Measurements from ENCODE around the gene TMEM132E.

DNA sequence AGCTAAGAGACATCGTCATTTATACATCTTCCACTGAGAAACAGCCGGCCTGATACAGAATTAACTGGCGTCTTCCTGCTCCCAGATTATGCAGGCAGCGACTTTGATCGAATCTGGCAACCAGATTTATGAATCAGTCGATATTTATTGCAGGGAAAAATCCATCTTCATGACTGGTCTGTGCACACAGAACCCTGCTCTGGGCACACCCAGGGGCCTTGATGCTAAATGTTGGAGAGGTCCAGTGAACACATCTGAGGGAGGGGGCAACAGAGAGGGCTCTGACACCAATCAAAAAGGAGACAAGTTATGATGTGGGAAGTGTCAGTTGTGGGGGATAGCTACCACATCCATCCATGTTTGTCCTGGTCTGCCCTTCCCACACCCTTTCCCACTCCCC, 102.9 kb downstream of the TMEM132E start:
- TF ChIP-seq, protein P1, sequence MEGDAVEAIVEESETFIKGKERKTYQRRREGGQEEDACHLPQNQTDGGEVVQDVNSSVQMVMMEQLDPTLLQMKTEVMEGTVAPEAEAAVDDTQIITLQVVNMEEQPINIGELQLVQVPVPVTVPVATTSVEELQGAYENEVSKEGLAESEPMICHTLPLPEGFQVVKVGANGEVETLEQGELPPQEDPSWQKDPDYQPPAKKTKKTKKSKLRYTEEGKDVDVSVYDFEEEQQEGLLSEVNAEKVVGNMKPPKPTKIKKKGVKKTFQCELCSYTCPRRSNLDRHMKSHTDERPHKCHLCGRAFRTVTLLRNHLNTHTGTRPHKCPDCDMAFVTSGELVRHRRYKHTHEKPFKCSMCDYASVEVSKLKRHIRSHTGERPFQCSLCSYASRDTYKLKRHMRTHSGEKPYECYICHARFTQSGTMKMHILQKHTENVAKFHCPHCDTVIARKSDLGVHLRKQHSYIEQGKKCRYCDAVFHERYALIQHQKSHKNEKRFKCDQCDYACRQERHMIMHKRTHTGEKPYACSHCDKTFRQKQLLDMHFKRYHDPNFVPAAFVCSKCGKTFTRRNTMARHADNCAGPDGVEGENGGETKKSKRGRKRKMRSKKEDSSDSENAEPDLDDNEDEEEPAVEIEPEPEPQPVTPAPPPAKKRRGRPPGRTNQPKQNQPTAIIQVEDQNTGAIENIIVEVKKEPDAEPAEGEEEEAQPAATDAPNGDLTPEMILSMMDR (IDR thresholded peaks at IDR 0.05; ENCODE audit: insufficient read depth, low read length) = no peak
- no peak for TF ChIP-seq POLR2AphosphoS5 (IDR thresholded peaks at IDR 0.05; ENCODE audit: low read depth)

Data from HL-60 (cell line).